IPS-NIHi7 (cell line): ENCODE results near the gene SPINK5.
A peak's percentile ranks its signal among the peaks of the same experiment; 100 is the strongest.

ENCODE experiments used
- DNase-seq: peaks from one replicate; pipeline ENCODE4 v3.0.0; 2012; ENCODE audit warnings: mixed read lengths; ENCODE audit errors: extremely low spot score

SPINK5 gene

GRCh38 chr5:148091991-148092964 is 28.5 kb downstream of the SPINK5 start:
- DNase-seq = no peak

- no peak for DNase-seq
These were observed 30.6 kb downstream of the SPINK5 start for GRCh38 chr5:148094336-148094735.

GRCh38 chr5:148104226-148104625 is 40.4 kb downstream of the SPINK5 start:
- DNase-seq = no peak

GRCh38 chr5:148107608-148108007 is 43.8 kb downstream of the SPINK5 start:
- peak; percentile 16 for DNase-seq

GRCh38 chr5:148113243-148113642 is 49.5 kb downstream of the SPINK5 start:
- DNase-seq = no peak

GRCh38 chr5:148120317-148120716 is 56.5 kb downstream of the SPINK5 start:
- no peak for DNase-seq

- no peak for DNase-seq
These were observed 61.9 kb downstream of the SPINK5 start for GRCh38 chr5:148125641-148126040.

GRCh38 chr5:148135091-148136048 is 71.6 kb downstream of the SPINK5 start:
- no peak for DNase-seq

GRCh38 chr5:148140846-148141245 is 77.1 kb downstream of the SPINK5 start:
- DNase-seq = no peak

GRCh38 chr5:148141645-148142044 is 77.9 kb downstream of the SPINK5 start:
- DNase-seq = no peak

GRCh38 chr5:148145916-148146315 is 82.1 kb downstream of the SPINK5 start:
- peak; percentile 28 for DNase-seq

GRCh38 chr5:148146487-148146886 is 82.7 kb downstream of the SPINK5 start:
- no peak for DNase-seq

GRCh38 chr5:148147415-148147814 is 83.6 kb downstream of the SPINK5 start:
- DNase-seq = no peak

- no peak for DNase-seq
These were observed 88.1 kb downstream of the SPINK5 start for GRCh38 chr5:148151872-148152271.

- DNase-seq = no peak
These were observed 89.0 kb downstream of the SPINK5 start for GRCh38 chr5:148152781-148153180.

GRCh38 chr5:148156609-148157008 is 92.8 kb downstream of the SPINK5 start:
- DNase-seq = no peak

GRCh38 chr5:148162038-148162437 is 98.3 kb downstream of the SPINK5 start:
- no peak for DNase-seq

GRCh38 chr5:148163345-148163744 is 99.6 kb downstream of the SPINK5 start:
- no peak for DNase-seq

- no peak for DNase-seq
These were observed 102.9 kb downstream of the SPINK5 start for GRCh38 chr5:148166550-148167283.

- DNase-seq = no peak
These were observed 104.5 kb downstream of the SPINK5 start, which contains the start of gene SPINK14 for GRCh38 chr5:148168246-148168645. Gene SPINK14 (plus strand): TSS chr5:148168546. CDS start chr5:148169733, 1,187 bp downstream.

- no peak for DNase-seq
These were observed 108.6 kb downstream of the SPINK5 start for GRCh38 chr5:148172377-148172776.
